ENCODE measurements around the gene SLC24A2. TPM values are rescaled to one million over a fixed set of nuclear protein-coding genes. Genes with fewer than 3 reads are reported as not detected.

Gene SLC24A2
- polyA plus RNA-seq, 1 donor (not counting 4 experiments of a cell fraction or from before 2014, with no cell fraction given): not detected

GRCh38 chr9:19759066-19759465 is 29.8 kb downstream of the SLC24A2 start:
- H4K20me1 ChIP-seq (ENCODE audit: control insufficient read depth, extremely low read depth, insufficient read depth, low read length): no peaks in the 10 kb centered on the region
- H3K4me2 ChIP-seq (ENCODE audit: control insufficient read depth, extremely low read depth, insufficient read depth, low read depth, low read length): no peak overlapping the region
- H3K27ac ChIP-seq (ENCODE audit: control insufficient read depth, insufficient read depth, low read length): no peak overlapping the region
- no peaks in the 10 kb centered on the region for H3K4me1 ChIP-seq (ENCODE audit: control insufficient read depth, extremely low read depth, insufficient read depth, low read length)
- TF ChIP-seq, protein P1, sequence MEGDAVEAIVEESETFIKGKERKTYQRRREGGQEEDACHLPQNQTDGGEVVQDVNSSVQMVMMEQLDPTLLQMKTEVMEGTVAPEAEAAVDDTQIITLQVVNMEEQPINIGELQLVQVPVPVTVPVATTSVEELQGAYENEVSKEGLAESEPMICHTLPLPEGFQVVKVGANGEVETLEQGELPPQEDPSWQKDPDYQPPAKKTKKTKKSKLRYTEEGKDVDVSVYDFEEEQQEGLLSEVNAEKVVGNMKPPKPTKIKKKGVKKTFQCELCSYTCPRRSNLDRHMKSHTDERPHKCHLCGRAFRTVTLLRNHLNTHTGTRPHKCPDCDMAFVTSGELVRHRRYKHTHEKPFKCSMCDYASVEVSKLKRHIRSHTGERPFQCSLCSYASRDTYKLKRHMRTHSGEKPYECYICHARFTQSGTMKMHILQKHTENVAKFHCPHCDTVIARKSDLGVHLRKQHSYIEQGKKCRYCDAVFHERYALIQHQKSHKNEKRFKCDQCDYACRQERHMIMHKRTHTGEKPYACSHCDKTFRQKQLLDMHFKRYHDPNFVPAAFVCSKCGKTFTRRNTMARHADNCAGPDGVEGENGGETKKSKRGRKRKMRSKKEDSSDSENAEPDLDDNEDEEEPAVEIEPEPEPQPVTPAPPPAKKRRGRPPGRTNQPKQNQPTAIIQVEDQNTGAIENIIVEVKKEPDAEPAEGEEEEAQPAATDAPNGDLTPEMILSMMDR (optimal IDR thresholded peaks at IDR 0.05 in 1 of 3, IDR thresholded peaks at IDR 0.05 in 1 of 3, conservative IDR thresholded peaks at IDR 0.05 in 1 of 3; ENCODE audit: extremely low read depth in 1 of 3, insufficient read depth in 2 of 3, low read length in 3 of 3): no peak
- no peak for TF ChIP-seq EZH2 (IDR thresholded peaks at IDR 0.05; ENCODE audit: low read length)
- no peaks in the 10 kb centered on the region for H3K9me1 ChIP-seq (ENCODE audit: control insufficient read depth, extremely low read depth, insufficient read depth, low read length)
- H2AFZ ChIP-seq (ENCODE audit: control insufficient read depth, low read length): no peak overlapping the region
- dilution Hi-C loops (cut with MboI; ENCODE audit: extremely low pct_ligation_motif_present, low sequenced_read_pairs): no loop called here
- no peak for FAIRE-seq
- no peak overlapping the region for H3K9ac ChIP-seq (ENCODE audit: control insufficient read depth, extremely low read depth, insufficient read depth, low read length)
- DNase-seq (ENCODE audit: low read depth, low spot score): no peak
- no peaks in the 10 kb centered on the region for H3K9me3 ChIP-seq (ENCODE audit: control insufficient read depth, low read depth, low read length)
- H3K4me3 ChIP-seq (ENCODE audit: control insufficient read depth in 2 of 3, extremely low read depth in 1 of 3, insufficient read depth in 2 of 3, low read depth in 1 of 3, low read length in 3 of 3): no peak overlapping the region
- no peaks in the 10 kb centered on the region for H3K79me2 ChIP-seq (ENCODE audit: control insufficient read depth, insufficient read depth, low read length)
- H3K36me3 ChIP-seq (ENCODE audit: control insufficient read depth in 2 of 2, extremely low read depth in 1 of 2, insufficient read depth in 2 of 2, low read length in 2 of 2): no peaks in the 10 kb centered on the region
- H3K27me3 ChIP-seq (ENCODE audit: control insufficient read depth, extremely low read depth, insufficient read depth, low read length): no peaks in the 10 kb centered on the region

DNA sequence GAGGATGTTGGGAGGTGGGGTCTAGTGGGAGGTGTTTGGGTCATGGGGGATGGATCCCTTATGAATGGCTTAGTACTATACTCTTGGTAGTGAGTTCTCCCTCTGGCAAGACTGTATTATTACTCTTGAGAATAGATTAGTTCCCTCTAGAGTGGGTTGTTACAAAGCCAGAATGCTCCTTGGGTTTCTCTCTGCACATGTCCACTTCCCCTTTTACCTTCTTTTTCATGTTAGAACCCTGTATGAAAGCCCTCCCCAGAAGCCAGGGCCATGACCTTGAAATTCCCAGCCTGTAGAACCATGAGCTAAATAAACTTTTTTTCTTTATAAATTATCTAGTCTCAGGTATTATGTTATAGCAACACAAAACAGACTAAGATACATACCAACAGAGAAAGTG is 31.1 kb downstream of the SLC24A2 start:
- no peak for TF ChIP-seq EZH2 (IDR thresholded peaks at IDR 0.05; ENCODE audit: low read length)
- TF ChIP-seq, protein P1 (optimal IDR thresholded peaks at IDR 0.05 in 1 of 3, IDR thresholded peaks at IDR 0.05 in 1 of 3, conservative IDR thresholded peaks at IDR 0.05 in 1 of 3; ENCODE audit: extremely low read depth in 1 of 3, insufficient read depth in 2 of 3, low read length in 3 of 3): no peak
- no peaks in the 10 kb centered on the region for H3K9me1 ChIP-seq (ENCODE audit: control insufficient read depth, extremely low read depth, insufficient read depth, low read length)
- FAIRE-seq: no peak

More for the DNA sequence above, 31.1 kb downstream of the SLC24A2 start:
- H3K36me3 ChIP-seq (ENCODE audit: control insufficient read depth in 2 of 2, extremely low read depth in 1 of 2, insufficient read depth in 2 of 2, low read length in 2 of 2): no peaks in the 10 kb centered on the region
- no peak overlapping the region for H2AFZ ChIP-seq (ENCODE audit: control insufficient read depth, low read length)
- H3K4me2 ChIP-seq (ENCODE audit: control insufficient read depth, extremely low read depth, insufficient read depth, low read depth, low read length): no peak overlapping the region
- H3K9me3 ChIP-seq (ENCODE audit: control insufficient read depth, low read depth, low read length): no peaks in the 10 kb centered on the region
- H3K27me3 ChIP-seq (ENCODE audit: control insufficient read depth, extremely low read depth, insufficient read depth, low read length): no peaks in the 10 kb centered on the region
- H3K4me3 ChIP-seq (ENCODE audit: control insufficient read depth in 2 of 3, extremely low read depth in 1 of 3, insufficient read depth in 2 of 3, low read depth in 1 of 3, low read length in 3 of 3): no peak overlapping the region
- no peak overlapping the region for H3K9ac ChIP-seq (ENCODE audit: control insufficient read depth, extremely low read depth, insufficient read depth, low read length)
- dilution Hi-C loops (cut with MboI; ENCODE audit: extremely low pct_ligation_motif_present, low sequenced_read_pairs): no loop called here
- H3K79me2 ChIP-seq (ENCODE audit: control insufficient read depth, insufficient read depth, low read length): no peaks in the 10 kb centered on the region
- no peaks in the 10 kb centered on the region for H4K20me1 ChIP-seq (ENCODE audit: control insufficient read depth, extremely low read depth, insufficient read depth, low read length)
- no peak for DNase-seq (ENCODE audit: low read depth, low spot score)
- H3K27ac ChIP-seq (ENCODE audit: control insufficient read depth, insufficient read depth, low read length): no peak overlapping the region
- no peaks in the 10 kb centered on the region for H3K4me1 ChIP-seq (ENCODE audit: control insufficient read depth, extremely low read depth, insufficient read depth, low read length)

Data from keratinocyte (primary cell).